Caco-2 (cell line): Measurements from ENCODE around the gene KIF2C. TPM values are rescaled to one million over a fixed set of nuclear protein-coding genes. Genes with fewer than 3 reads are reported as not detected.

ENCODE experiments used
- BruUV-seq: library from RNA; stranded (reverse); fragments of 400-500 nt; replicated peaks from 2 replicates; lab custom pipeline; 2021; lab: Mats Ljungman, UMichigan
- CTCF ChIA-PET: fragments of 300-600 bp; sonication (Branson Sonifier 250); formaldehyde crosslinking; loops from one replicate; lab custom pipeline; 2022; ENCODE audit warnings: antibody characterized with exemption; lab: Charles Lee
- POLR2A ChIA-PET: fragments of 300-600 bp; sonication (Branson Sonifier 250); formaldehyde crosslinking; loops from one replicate; lab custom pipeline; 2022; ENCODE audit warnings: antibody characterized with exemption; lab: Charles Lee
- DNase-seq, 2 experiments: peaks; one replicate each; pipeline versions ENCODE4 v3.0.0 to v3.0.0-alpha.2; 2020 to 2022
- H3K27me3 ChIP-seq: replicated peaks from 2 replicates; pipeline ENCODE4 v1.6.0; 2011; ENCODE audit warnings: low read length; ENCODE audit not compliant: control insufficient read depth, insufficient read depth
- H3K36me3 ChIP-seq: 2 replicates; pipeline ENCODE4 v1.5.1; 2011; ENCODE audit warnings: low read length; ENCODE audit not compliant: control insufficient read depth, insufficient read depth
- H3K4me1 ChIP-seq: fragments of 250-450 bp; sonication (Bioruptor Pico); 2 replicates; pipeline ENCODE4 v1.5.1; 2020; ENCODE audit warnings: mild to moderate bottlenecking
- H3K4me3 ChIP-seq: 2 replicates; pipeline ENCODE4 v1.5.1; 2011; ENCODE audit warnings: low read depth, mild to moderate bottlenecking, control low read depth, low read length
- H3K9me3 ChIP-seq: fragments of 250-450 bp; sonication (Bioruptor Pico); 2 replicates; pipeline ENCODE4 v1.5.1; 2020; ENCODE audit warnings: mild to moderate bottlenecking, moderate library complexity
- H3K27ac Mint-ChIP-seq: one replicate; pipeline ENCODE4 v1.8.0; 2022; ENCODE audit warnings: mixed read lengths; ENCODE audit not compliant: unreplicated experiment
- H3K27me3 Mint-ChIP-seq: one replicate; pipeline ENCODE4 v1.8.0; 2022; ENCODE audit warnings: mixed read lengths; ENCODE audit not compliant: insufficient read depth, unreplicated experiment
- H3K36me3 Mint-ChIP-seq: one replicate; pipeline ENCODE4 v1.8.0; 2022; ENCODE audit warnings: mild to moderate bottlenecking, mixed read lengths; ENCODE audit not compliant: insufficient read depth, unreplicated experiment
- H3K4me1 Mint-ChIP-seq: one replicate; pipeline ENCODE4 v1.8.0; 2022; ENCODE audit warnings: low read depth, mixed read lengths; ENCODE audit not compliant: unreplicated experiment
- H3K4me3 Mint-ChIP-seq: one replicate; pipeline ENCODE4 v1.8.0; 2022; ENCODE audit warnings: mild to moderate bottlenecking, moderate library complexity, mixed read lengths; ENCODE audit not compliant: unreplicated experiment
- H3K9me3 Mint-ChIP-seq: one replicate; pipeline ENCODE4 v1.8.0; 2022; ENCODE audit warnings: mixed read lengths; ENCODE audit not compliant: unreplicated experiment
- CTCF ChIP-seq, 2 experiments: fragments of 200-600 bp in 1 of 2; IDR thresholded peaks; 1 replicate in 1 of 2; 2 replicates in 1 of 2; pipeline versions ENCODE4 v1.5.1 to v1.8.0; 2011 to 2022; ENCODE audit warnings: antibody characterized with exemption in 1 of 2, control low read depth in 1 of 2, inconsistent platforms in 1 of 2, low read depth in 1 of 2, low read length in 1 of 2, mild to moderate bottlenecking in 1 of 2, moderate library complexity in 1 of 2; ENCODE audit not compliant: insufficient read depth in 1 of 2, severe bottlenecking in 1 of 2, unreplicated experiment in 1 of 2
- intact Hi-C: fragments of 100-400 bp; cut with micrococcal nuclease; formaldehyde crosslinking; loops from one replicate; pipeline ENCODE4 v1.10.0; 2022; ENCODE audit not compliant: unreplicated experiment
- total RNA-seq: library from RNA; stranded (reverse); gene quantifications from 2 replicates; pipeline ENCODE4 v1.2.3, GENCODE V29; 2022

The KIF2C gene
- total RNA-seq, 1 experiment from 2014 or later, result 61.0 TPM

- H3K4me3 ChIP-seq, result no peak overlapping the region
- H3K4me3 Mint-ChIP-seq, result no peak overlapping the region
- no peaks in the 10 kb centered on the region for H3K4me1 Mint-ChIP-seq
- POLR2A ChIA-PET, result no interaction called here
- no peaks in the 10 kb centered on the region for H3K27me3 ChIP-seq
- TF ChIP-seq CTCF (IDR thresholded peaks at IDR 0.05; ENCODE audit: insufficient read depth in 1 of 2, low read depth in 1 of 2, low read length in 1 of 2, severe bottlenecking in 1 of 2, unreplicated experiment in 1 of 2), result no peak
- no TSS peak for BruUV-seq
- H3K27ac Mint-ChIP-seq, result no peak overlapping the region
- 0 out of 2 replicates have a peak, but pooled peaks cover 6% of the 10 kb centered on the region for H3K4me1 ChIP-seq
- H3K36me3 Mint-ChIP-seq, result peaks cover 12% of the 10 kb centered on the region
- H3K27me3 Mint-ChIP-seq, result no peaks in the 10 kb centered on the region
- CTCF ChIA-PET, result interaction anchor here (0.5 to 0.7 kb wide), 2 partner anchors 17 to 66 kb away, joined by 3 to 5 read pairs; no protein-coding TSS in a partner anchor
- H3K9me3 Mint-ChIP-seq, result no peaks in the 10 kb centered on the region
- H3K9me3 ChIP-seq, result no peaks in the 10 kb centered on the region
- intact Hi-C loops, result no loop called here
- H3K36me3 ChIP-seq, result no peaks in the 10 kb centered on the region
- DNase-seq, result no peak
Measured at GRCh38 chr1:44717156-44717555, 22.5 kb upstream of the KIF2C start.

GRCh38 chr1:44717653-44718052, 22.0 kb upstream of the KIF2C start:
- no peak for DNase-seq
- Mint-ChIP-seq H3K4me1 (no peaks in the 10 kb centered on the region), H3K27me3 (no peaks in the 10 kb centered on the region), H3K27ac (no peak overlapping the region), H3K9me3 (no peaks in the 10 kb centered on the region), H3K4me3 (no peak overlapping the region), H3K36me3 (peaks cover 12% of the 10 kb centered on the region)
- ChIA-PET CTCF (no interaction called here), POLR2A (no interaction called here)
- no peak overlapping the region for H3K4me3 ChIP-seq
- no peak for TF ChIP-seq CTCF (IDR thresholded peaks at IDR 0.05; ENCODE audit: insufficient read depth in 1 of 2, low read depth in 1 of 2, low read length in 1 of 2, severe bottlenecking in 1 of 2, unreplicated experiment in 1 of 2)
- no TSS peak for BruUV-seq
- H3K27me3 ChIP-seq, result no peaks in the 10 kb centered on the region
- H3K36me3 ChIP-seq, result no peaks in the 10 kb centered on the region
- no peaks in the 10 kb centered on the region for H3K9me3 ChIP-seq
- H3K4me1 ChIP-seq, result 0 out of 2 replicates have a peak, but pooled peaks cover 6% of the 10 kb centered on the region
- intact Hi-C loops, result no loop called here

GRCh38 chr1:44718091-44718490, 21.5 kb upstream of the KIF2C start:
- Histone ChIP-seq H3K9me3 (no peaks in the 10 kb centered on the region), H3K4me3 (no peak overlapping the region), H3K4me1 (0 out of 2 replicates have a peak, but pooled peaks cover 6% of the 10 kb centered on the region), H3K36me3 (no peaks in the 10 kb centered on the region), H3K27me3 (no peaks in the 10 kb centered on the region)
- H3K36me3 Mint-ChIP-seq, result peaks cover 12% of the 10 kb centered on the region
- no peak for DNase-seq
- H3K9me3 Mint-ChIP-seq, result no peaks in the 10 kb centered on the region
- no peaks in the 10 kb centered on the region for H3K4me1 Mint-ChIP-seq
- TF ChIP-seq CTCF (IDR thresholded peaks at IDR 0.05; ENCODE audit: insufficient read depth in 1 of 2, low read depth in 1 of 2, low read length in 1 of 2, severe bottlenecking in 1 of 2, unreplicated experiment in 1 of 2), result no peak
- H3K27me3 Mint-ChIP-seq, result no peaks in the 10 kb centered on the region
- H3K4me3 Mint-ChIP-seq, result no peak overlapping the region
- BruUV-seq, result no TSS peak
- intact Hi-C loops, result no loop called here
- H3K27ac Mint-ChIP-seq, result no peak overlapping the region
- POLR2A ChIA-PET, result no interaction called here
- CTCF ChIA-PET, result interaction anchor here (0.6 kb wide), 1 partner anchor 80 kb away, joined by 3 read pairs; no protein-coding TSS in a partner anchor
